Panc1 (cell line): ENCODE data around the gene FGR. TPM values are rescaled to one million over a fixed set of nuclear protein-coding genes. Genes with fewer than 3 reads are reported as not detected.

Experiments used
- ATAC-seq: fragments of 200-7000 bp; cut with Tn5 transposase; 2 replicates; pipeline ENCODE4 v1.9.1; 2020; ENCODE audit warnings: mild to moderate bottlenecking, moderate library complexity
- BruUV-seq: library from RNA; stranded (reverse); fragments of 400-500 nt; replicated peaks from 2 replicates; lab custom pipeline; 2021; lab: Mats Ljungman, UMichigan
- CTCF ChIA-PET: fragments of 300-600 bp; sonication (Branson Sonifier 250); formaldehyde crosslinking; loops from one replicate; lab custom pipeline; 2022; ENCODE audit warnings: antibody characterized with exemption; lab: Charles Lee
- POLR2A ChIA-PET: fragments of 300-600 bp; sonication (Branson Sonifier 250); formaldehyde crosslinking; loops from one replicate; lab custom pipeline; 2022; ENCODE audit warnings: antibody characterized with exemption; lab: Charles Lee
- DNase-seq: peaks from one replicate; pipeline ENCODE4 v3.0.0-alpha.2; 2010; ENCODE audit warnings: low read depth, low spot score
- H3K27ac ChIP-seq: 2 replicates; pipeline ENCODE4 v1.5.1; 2011; ENCODE audit warnings: mild to moderate bottlenecking, low read length, inconsistent platforms
- H3K27me3 ChIP-seq: fragments of 200-500 bp; sonication (Bioruptor generic); 2 replicates; pipeline ENCODE4 v1.6.0; 2014; ENCODE audit warnings: low read length, inconsistent platforms; ENCODE audit not compliant: control insufficient read depth, insufficient read depth
- H3K36me3 ChIP-seq: fragments of 200-500 bp; sonication (Bioruptor generic); 2 replicates; pipeline ENCODE4 v1.5.1; 2014; ENCODE audit warnings: inconsistent platforms, mild to moderate bottlenecking, low read length, moderate library complexity; ENCODE audit not compliant: control insufficient read depth, insufficient read depth
- H3K4me1 ChIP-seq: 2 replicates; pipeline ENCODE4 v1.5.1; 2011; ENCODE audit warnings: inconsistent platforms, mild to moderate bottlenecking, low read length, moderate library complexity; ENCODE audit not compliant: control insufficient read depth, insufficient read depth
- H3K4me3 ChIP-seq, 2 experiments: 2 replicates each; pipeline ENCODE4 v1.5.1; 2011 to 2012; ENCODE audit warnings: low read depth in 2 of 2, low read length in 2 of 2, mild to moderate bottlenecking in 2 of 2, inconsistent platforms in 1 of 2, moderate library complexity in 1 of 2
- H3K9me3 ChIP-seq: fragments of 200-500 bp; sonication (Bioruptor generic); 2 replicates; pipeline ENCODE4 v1.5.1; 2014; ENCODE audit warnings: low read depth, mild to moderate bottlenecking, inconsistent platforms, low read length, moderate library complexity; ENCODE audit not compliant: control insufficient read depth, insufficient read depth
- POLR2AphosphoS5 ChIP-seq: IDR thresholded peaks from 2 replicates; pipeline ENCODE4 v1.6.1; 2012; ENCODE audit warnings: mild to moderate bottlenecking, low read depth, low read length, moderate library complexity
- REST ChIP-seq, 2 experiments: IDR thresholded peaks; 2 replicates each; pipeline ENCODE4 v1.6.1; 2011 to 2012; ENCODE audit warnings: low read depth in 2 of 2, control low read depth in 1 of 2, low read length in 1 of 2, mild to moderate bottlenecking in 1 of 2, moderate library complexity in 1 of 2; ENCODE audit not compliant: insufficient read depth in 1 of 2
- SIN3A ChIP-seq: IDR thresholded peaks from 2 replicates; pipeline ENCODE4 v1.6.1; 2012; ENCODE audit warnings: low read depth, mild to moderate bottlenecking, low read length, moderate library complexity, borderline replicate concordance; ENCODE audit not compliant: insufficient read depth
- TCF7L2 ChIP-seq: IDR thresholded peaks from 2 replicates; pipeline ENCODE4 v1.6.1; 2011; ENCODE audit warnings: mild to moderate bottlenecking, low read depth, low read length, inconsistent platforms
- in situ Hi-C: cut with HindIII; loops from 2 replicates; pipeline ENCODE4 v1.10.0; 2016; ENCODE audit warnings: low sequenced_read_pairs, low pct_unique_long_range_greater_than_20kb
- intact Hi-C: fragments of 100-400 bp; cut with micrococcal nuclease; formaldehyde crosslinking; loops from one replicate; pipeline ENCODE4 v1.10.0; 2022; ENCODE audit not compliant: unreplicated experiment
- total RNA-seq: library from RNA; stranded (reverse); gene quantifications from one replicate; pipeline ENCODE4 v1.2.1, GENCODE V29; 2021; ENCODE audit not compliant: unreplicated experiment
- TF ChIP-seq, protein P1 (sequence below): fragments of 450-650 bp; IDR thresholded peaks from 2 replicates; pipeline ENCODE4 v1.5.1; 2017; ENCODE audit warnings: mild to moderate bottlenecking

Gene FGR
- total RNA-seq, 1 experiment from 2014 or later = 0.18 TPM

DNA sequence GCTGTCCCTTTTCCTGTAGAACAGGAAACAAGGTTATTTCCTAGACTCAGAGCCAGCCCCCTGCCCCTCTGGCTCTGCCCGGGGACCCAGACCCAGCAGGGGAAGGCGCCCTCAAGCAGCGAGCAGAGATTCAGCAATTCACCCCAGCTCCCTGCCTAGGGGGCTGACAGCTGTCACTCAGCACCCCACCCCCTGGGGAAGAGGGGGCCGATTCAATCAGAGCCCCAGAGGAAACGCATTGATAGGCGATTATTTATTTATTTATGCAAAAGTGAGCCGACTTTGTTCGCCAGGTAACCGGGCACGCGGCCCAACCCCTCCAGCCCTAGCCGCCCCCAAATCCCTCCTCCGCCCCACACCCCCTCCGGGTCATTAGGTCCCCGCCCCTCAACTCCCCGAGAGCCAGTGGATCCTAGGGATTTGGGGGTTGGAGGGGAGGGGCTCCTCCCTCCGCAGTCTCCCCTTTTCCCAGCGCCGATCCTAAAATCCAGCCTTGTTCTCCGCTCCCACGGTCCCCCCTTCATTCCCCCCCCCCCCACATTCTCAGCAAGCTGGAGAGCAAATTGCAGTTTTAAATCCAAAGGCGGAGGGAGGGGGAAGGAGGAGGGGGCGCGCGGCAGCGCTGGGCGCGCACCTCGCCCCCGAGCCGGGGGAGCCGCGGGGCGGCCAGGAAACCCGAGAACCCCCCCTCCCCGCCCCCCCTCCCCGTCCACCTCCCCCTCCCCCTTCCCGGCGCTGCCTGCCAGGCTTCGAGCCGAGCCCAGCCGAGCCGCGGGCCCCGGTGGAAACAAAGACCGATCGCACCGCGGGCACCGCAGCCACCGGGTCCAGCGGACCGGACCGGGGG, 32.3 kb downstream of the FGR start:
- peaks cover 2% of the 10 kb centered on the region; the same call in 1 of the 2 replicates for H3K36me3 ChIP-seq
- DNase-seq (no peak), ATAC-seq (no peak)
- no peaks in the 10 kb centered on the region for H3K9me3 ChIP-seq
- H3K27ac ChIP-seq = peak overlapping the region; percentile 71
- intact Hi-C loops = loop anchor here (5.0 kb wide), 1 partner anchor 35 kb away; no protein-coding TSS in a partner anchor
- H3K27me3 ChIP-seq = no peaks in the 10 kb centered on the region
- ChIA-PET POLR2A (interaction anchor here (0.7 kb wide), 1 partner anchor 51 kb away, joined by 4 read pairs; no protein-coding TSS in a partner anchor), CTCF (interaction anchor here (3.0 kb wide), 1 partner anchor 46 kb away, joined by 18 read pairs; no protein-coding TSS in a partner anchor)
- TF ChIP-seq, protein P1, sequence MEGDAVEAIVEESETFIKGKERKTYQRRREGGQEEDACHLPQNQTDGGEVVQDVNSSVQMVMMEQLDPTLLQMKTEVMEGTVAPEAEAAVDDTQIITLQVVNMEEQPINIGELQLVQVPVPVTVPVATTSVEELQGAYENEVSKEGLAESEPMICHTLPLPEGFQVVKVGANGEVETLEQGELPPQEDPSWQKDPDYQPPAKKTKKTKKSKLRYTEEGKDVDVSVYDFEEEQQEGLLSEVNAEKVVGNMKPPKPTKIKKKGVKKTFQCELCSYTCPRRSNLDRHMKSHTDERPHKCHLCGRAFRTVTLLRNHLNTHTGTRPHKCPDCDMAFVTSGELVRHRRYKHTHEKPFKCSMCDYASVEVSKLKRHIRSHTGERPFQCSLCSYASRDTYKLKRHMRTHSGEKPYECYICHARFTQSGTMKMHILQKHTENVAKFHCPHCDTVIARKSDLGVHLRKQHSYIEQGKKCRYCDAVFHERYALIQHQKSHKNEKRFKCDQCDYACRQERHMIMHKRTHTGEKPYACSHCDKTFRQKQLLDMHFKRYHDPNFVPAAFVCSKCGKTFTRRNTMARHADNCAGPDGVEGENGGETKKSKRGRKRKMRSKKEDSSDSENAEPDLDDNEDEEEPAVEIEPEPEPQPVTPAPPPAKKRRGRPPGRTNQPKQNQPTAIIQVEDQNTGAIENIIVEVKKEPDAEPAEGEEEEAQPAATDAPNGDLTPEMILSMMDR = no peak
- TF ChIP-seq SIN3A (0 out of 2 replicates have a peak, but pooled peaks have one; percentile 43), TCF7L2 (no peak), REST (IDR thresholded peaks at IDR 0.05; ENCODE audit: insufficient read depth in 1 of 2, low read depth in 2 of 2, low read length in 1 of 2) (no peak), POLR2AphosphoS5 (no peak)
- H3K4me3 ChIP-seq = peak overlapping the region; percentile 78 to 86
- peaks cover 55% of the 10 kb centered on the region for H3K4me1 ChIP-seq
- in situ Hi-C loops = loop anchor here (10.0 kb wide), 1 partner anchor 188 kb away; no protein-coding TSS in a partner anchor
- BruUV-seq = no TSS peak

GRCh38 chr1:27601771-27602461, 33.1 kb downstream of the FGR start:
- H3K4me3 ChIP-seq = peak overlapping the region; percentile 78 to 86
- 0 out of 2 replicates have a peak, but pooled peaks have one; percentile 21 for TF ChIP-seq SIN3A
- TF ChIP-seq TCF7L2 = no peak
- DNase-seq = no peak
- POLR2A ChIA-PET = interaction anchor here (0.7 kb wide), 1 partner anchor 50 kb away, joined by 4 read pairs; no protein-coding TSS in a partner anchor
- intact Hi-C loops = loop anchor here (5.0 kb wide), 1 partner anchor 35 kb away; no protein-coding TSS in a partner anchor
- H3K27ac ChIP-seq = peak overlapping the region; percentile 71
- no peaks in the 10 kb centered on the region for H3K27me3 ChIP-seq
- CTCF ChIA-PET = interaction anchor here (0.7 to 3.0 kb wide), 3 partner anchors 25 to 45 kb away, joined by 3 to 18 read pairs (median 4); no protein-coding TSS in a partner anchor
- no peaks in the 10 kb centered on the region for H3K9me3 ChIP-seq
- ATAC-seq = peak; percentile 43
- BruUV-seq = no TSS peak
- H3K4me1 ChIP-seq = peaks cover 61% of the 10 kb centered on the region
- H3K36me3 ChIP-seq = peaks cover 2% of the 10 kb centered on the region; the same call in 1 of the 2 replicates
- in situ Hi-C loops = loop anchor here (10.0 kb wide), 1 partner anchor 187 kb away; no protein-coding TSS in a partner anchor
